B cell (primary cell): ENCODE data around the gene ARNT2.

ENCODE experiments used
- EZH2 ChIP-seq: IDR thresholded peaks from 2 replicates; pipeline ENCODE4 v1.6.1; 2012; ENCODE audit warnings: borderline replicate concordance, low read depth, mild to moderate bottlenecking, moderate library complexity, low read length; ENCODE audit not compliant: insufficient read depth, poor library complexity, severe bottlenecking
- TF ChIP-seq, protein P1 (sequence below): fragments of 200-600 bp; IDR thresholded peaks from one replicate; pipeline ENCODE4 v1.8.0; 2022; ENCODE audit warnings: antibody characterized with exemption, mild to moderate bottlenecking

DNA sequence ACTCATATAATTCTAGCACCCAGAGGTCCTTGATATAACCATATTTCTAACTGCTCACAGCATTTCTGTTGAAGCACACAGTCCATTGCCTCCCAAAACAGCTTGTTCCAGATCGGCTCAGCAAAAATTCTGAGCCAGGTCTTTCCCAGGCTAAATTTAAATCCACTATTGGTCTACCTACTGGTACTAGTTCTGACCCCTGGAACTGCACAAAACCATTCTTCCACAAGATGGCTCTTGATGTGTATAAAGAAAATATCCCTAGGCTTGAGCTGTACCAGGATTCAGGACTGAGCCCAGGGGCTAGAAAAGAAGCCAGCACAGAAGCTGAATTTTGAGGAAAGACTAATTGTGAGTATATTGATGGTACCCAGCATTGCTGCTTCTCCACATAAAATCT lies 215.5 kb downstream of the ARNT2 start:
- TF ChIP-seq, protein P1, sequence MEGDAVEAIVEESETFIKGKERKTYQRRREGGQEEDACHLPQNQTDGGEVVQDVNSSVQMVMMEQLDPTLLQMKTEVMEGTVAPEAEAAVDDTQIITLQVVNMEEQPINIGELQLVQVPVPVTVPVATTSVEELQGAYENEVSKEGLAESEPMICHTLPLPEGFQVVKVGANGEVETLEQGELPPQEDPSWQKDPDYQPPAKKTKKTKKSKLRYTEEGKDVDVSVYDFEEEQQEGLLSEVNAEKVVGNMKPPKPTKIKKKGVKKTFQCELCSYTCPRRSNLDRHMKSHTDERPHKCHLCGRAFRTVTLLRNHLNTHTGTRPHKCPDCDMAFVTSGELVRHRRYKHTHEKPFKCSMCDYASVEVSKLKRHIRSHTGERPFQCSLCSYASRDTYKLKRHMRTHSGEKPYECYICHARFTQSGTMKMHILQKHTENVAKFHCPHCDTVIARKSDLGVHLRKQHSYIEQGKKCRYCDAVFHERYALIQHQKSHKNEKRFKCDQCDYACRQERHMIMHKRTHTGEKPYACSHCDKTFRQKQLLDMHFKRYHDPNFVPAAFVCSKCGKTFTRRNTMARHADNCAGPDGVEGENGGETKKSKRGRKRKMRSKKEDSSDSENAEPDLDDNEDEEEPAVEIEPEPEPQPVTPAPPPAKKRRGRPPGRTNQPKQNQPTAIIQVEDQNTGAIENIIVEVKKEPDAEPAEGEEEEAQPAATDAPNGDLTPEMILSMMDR = no peak
- TF ChIP-seq EZH2 = no peak
